COLO668 (cell line): ENCODE measurements around the gene FMN1.

Experiments
- DNase-seq: peaks from one replicate; lab custom pipeline; 2025; ENCODE audit not compliant: unreplicated experiment; lab: John Stamatoyannopoulos, UW

FMN1 gene

DNA sequence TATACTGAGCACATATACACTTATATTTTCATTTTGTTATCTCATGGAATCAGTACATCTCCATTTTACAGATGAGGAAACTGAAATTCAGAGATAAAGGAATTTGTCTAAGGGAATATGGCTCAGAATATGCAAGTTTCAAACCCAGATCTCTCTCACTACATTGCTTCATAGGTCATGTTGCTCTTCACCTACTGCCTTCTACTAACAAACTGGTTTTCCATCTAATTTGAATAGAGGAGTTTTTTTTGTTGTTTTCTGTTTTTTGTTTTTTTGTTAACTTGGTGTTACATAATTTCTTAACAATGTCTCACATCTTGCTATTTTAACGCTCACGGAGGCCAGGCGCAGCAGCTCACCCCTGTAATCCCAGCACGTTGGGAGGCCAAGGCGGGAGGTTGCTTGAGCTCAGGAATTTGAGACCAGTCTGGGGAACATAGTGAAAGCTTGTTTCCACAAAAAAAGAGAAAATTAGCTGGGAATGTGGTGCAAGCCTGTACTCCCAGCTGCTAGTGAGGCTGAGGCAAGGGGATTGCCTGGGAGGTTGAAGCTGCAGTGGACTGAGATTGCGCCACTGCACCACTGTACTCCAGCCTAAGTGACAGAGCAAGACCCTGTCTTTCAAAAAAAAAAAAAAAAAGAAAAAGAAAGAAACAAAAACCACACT, 37.0 kb downstream of the FMN1 start:
- DNase-seq, result no peak

DNA sequence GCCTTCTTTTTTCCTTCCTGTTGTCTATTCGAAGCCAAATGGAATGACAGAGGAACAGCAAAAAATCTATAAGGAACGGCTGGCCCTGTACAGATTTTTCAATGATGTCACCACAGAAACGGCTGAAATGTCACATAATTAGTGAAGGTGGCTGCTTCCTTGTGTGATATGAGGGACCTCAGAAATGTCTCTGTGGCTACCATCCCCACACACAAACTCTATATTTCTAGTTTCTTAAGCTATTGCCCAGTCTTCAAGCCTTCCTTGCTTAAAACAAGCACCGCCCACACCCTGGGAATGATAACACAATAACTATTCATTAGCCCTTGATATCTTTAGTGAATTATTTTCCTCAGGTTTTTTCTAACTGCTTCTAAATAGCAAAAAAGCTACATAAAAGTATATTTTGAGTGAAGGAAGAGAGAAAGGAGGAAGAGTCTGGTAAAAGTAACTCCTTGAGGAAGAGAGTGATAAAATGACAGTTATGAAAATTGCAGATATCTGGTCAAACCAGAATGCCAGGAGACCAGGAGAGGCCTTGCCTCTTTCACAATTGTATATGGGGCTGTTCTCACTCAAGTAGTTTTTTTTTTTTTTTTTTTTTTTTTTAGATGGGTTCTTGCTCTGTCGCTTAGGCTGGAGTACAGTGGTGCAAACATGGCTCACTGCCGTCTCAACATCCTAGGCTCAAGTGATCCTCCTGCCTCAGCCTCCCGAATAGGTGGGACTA, 38.7 kb downstream of the FMN1 start:
- DNase-seq, result no peak

DNA sequence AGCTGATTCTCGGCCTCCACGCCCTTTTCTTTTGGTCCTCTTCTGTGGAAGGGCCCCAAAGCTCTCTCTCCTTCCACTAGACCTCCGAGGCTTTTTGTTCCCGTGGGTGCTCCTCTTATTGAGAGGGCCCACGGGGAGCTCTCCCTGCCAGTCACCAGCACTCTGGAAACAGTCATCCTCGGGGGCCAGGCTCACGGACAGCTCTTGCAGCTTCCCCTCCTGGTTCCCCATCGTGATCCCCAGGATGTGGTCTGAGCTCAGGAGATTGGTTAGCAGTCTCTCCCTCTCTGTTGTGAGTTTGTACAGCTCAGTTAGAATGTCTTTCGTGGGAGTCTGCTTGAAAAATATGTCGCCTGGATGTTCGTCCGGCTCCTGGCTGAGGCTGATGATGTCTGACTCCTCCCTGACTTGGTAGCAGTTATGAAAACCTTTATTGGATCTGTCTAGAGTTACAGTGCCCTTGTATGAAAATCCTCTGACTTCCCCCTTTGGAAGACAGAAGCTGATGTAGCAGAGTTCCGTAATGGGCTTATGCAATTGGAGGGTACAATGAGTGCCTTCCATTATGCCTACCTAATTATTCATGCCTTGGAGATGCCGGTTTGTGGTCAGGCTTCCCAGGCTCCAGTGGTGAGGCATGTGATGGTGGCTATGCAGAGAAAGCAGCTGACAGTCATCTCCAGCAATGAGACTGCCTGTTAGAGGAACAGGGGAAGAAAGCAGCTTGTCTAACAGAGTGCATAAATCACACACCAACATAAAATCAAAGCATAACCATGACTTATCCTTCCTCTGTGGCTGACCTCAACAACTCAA, 40.0 kb downstream of the FMN1 start:
- no peak for DNase-seq

DNA sequence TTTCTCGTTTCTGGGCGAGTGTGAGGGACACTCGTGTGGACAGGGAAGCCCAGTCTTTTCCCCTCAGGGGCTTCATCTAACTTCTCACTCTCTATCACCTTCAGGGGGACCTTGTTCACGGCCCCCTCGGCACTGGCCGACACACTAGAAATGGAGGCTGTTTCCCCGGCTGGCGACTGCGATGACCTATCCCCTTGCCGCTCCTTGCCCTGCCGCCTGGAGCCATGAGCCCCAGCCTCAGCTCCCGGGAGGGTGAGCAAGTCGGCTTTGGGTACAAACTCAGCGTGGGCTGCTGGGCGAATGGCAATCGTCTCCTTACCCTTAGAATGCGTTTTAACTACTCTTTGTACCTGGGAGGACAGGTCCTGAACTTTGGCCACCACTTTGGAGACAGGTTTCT, 41.0 kb downstream of the FMN1 start:
- DNase-seq, result no peak

DNA sequence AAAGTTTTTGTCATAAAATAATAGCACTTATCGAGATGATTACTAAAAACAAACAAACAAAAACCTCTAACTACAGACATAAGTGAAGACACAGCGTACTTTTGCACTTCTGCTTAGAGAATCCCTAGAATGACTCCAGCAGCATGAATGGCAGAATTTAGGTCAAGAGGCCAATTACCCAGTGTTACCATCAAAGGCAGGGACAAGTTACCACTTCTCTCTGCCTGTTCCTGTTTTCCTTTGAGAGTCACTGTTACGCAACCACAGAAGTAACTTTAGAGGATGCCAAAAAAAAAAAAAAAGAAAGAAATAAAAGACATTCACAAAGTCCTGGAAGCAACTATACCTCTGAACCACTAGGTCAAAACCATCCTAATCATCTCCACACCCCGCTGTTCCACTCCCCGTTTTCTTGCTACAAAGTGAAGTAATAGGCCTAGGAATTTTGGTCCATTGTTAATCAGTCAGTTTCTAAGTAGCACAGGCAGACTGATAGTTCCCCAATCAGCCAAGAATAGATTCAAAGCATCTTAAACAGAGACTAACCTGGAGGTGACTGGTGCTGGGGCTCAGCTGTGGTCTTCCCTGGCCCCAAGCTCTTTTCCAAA, 41.9 kb downstream of the FMN1 start:
- DNase-seq, result no peak

DNA sequence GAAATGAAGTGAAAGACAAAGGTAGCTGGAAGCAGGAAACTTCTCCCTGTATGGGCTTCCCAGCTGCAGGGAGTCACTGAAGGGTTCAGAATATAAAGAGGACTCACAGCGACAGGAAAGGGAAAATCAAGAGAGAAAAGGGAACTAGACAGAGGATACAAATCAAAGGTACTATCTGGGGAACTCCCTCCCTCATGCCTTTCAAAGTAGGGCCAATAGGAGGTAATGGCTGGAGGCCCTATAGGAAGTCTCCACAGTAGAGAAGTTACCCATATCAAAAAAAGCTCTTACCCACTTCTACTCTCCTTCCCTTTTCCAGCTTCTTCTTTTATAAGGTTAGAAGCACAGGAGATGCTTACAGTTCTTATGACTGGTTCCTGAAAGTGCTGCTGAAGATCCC, 43.5 kb downstream of the FMN1 start:
- DNase-seq, result no peak

DNA sequence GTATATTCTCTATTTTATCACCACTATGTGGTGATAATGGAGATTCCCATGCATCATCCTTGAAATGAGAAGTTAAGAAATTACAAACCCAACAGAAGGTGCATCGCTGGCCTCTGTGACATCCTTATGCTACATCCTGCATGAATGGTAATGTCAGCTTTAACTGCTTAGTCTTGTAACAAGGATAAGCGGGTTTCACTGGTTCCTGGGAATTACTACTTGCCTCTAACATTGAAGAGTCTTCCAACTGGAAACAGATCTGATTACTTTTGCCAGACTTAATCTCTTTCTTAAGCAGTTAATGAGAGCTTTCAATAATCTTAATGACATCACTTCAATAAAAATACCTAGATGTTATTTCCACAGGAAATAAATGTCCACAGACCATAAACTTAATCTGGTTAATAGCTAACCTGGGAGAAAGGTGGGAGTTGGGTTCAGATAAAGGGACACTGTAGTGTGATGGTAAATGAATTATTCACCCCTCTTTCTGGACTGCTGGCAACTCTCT, 44.0 kb downstream of the FMN1 start:
- DNase-seq, result no peak

DNA sequence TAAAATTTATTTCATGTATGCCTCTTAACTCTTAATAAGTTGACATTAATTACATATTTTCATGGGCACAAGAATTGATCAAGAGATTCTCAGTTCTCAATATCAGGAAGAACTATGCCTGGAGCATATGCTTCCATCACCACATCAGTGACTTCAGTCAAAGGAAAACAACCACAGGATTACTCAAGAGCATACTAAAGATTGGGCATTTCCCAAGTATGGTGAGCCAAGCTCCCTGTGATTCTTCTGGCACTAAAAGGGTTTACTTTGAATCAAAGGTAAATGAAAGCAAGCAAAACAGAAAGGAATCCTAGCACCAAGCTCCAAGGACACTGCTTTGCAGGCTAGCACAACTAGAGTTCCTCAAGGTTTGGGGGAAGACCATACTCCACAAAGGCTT, 44.6 kb downstream of the FMN1 start:
- no peak for DNase-seq

DNA sequence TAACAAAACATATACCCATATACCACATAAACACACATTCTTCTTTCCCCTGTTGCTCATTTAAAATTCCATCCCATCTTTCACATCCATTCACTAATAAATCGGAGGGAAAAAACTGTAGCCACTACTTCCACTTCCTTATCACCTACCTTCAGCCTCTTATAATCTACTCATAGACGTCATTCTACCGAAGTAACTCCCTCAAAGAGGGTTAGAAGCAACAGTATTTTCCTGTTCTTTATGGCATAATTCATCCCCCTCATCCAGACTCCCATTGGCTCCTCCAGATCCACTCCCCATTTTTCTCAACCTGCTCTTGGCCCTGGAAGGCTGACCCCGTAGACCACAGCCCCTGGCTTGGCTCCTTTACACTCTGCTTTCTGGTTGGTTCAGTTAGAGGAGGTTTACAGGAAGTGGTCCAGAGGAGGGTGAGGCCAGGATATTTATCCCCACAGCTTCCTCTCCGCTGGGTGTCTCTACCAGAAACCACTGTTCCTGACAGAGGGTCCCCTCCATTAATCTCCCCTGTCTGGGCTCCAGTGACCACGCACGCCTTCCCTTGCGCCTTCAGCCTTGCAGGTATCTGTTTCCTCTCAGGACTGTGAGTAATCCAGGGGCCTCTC, 46.3 kb downstream of the FMN1 start:
- no peak for DNase-seq

DNA sequence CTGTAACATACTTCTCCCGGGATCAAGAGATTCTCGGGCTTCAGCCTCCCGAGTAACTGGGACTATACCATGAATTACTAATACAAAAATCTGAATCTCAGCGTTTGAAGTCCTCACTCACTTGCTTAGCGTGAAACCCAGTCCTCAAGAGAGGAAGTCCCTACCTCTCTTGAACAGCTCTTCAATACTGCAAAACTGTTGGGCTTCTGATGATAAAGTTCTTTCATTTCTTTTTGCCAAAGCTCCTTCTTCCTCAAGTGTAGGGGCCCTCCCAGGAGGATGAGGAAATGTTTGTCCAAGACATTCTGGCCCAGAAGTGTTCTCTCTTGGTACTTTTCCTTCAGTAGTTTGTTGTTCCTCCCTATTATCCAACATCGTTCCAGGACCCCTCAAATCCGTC, 48.5 kb downstream of the FMN1 start:
- DNase-seq, result no peak

DNA sequence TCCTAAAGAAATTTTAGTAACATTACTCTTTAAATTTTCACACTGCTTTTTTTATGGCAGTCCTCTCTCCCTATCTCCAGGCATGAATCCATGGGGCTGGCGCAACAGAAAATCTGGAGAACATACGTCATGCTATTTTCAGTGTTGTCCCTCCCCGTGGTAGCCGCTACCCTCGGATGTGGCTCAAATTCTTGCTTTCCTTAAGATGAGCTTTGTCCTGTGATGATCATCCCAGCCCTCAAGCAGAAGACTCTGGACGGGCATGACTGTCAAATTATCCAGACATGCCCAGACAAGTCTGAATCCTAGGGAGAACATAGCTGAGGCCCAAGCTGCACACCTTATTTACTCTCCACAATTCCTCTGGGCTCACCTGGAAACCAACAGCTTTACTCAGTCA, 49.1 kb downstream of the FMN1 start:
- no peak for DNase-seq

DNA sequence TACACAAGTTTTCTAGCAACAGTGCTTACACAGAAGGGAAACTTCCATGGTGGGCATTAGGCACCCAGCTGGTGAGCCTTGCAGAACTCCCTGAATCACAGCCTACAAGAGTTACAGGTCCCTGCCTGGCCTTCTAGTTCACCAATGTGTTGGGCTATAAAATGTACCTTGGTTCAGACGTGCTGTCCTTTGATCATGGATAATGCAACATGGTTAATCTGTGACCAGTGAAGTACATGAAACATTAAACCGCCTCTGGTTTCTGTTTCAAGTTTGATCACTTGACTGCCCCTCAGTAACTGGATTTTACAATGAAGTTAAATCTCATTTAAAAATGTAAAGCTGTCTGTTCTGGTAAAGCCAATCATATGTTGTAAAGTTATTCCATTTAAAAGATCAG, 51.8 kb downstream of the FMN1 start:
- DNase-seq, result peak; percentile 13

DNA sequence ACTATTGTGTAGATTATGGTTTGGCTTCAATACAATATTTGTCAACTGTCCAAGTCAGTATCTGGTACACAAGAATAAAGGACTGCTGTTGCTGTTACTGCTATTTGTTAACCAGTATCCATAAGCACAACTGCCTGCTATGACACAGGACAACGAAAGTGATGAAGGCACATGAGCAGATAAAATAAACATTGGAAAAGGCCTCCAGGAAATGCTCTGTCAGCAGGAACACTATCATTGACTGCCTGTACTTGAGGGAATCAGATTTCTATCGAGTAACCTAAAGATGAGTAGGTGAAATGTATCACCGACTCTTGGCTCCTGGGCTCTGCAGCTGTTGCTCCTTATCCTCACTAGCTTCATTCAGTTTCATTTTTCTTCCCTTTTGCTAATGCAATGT, 56.5 kb downstream of the FMN1 start:
- DNase-seq, result peak; percentile 9

DNA sequence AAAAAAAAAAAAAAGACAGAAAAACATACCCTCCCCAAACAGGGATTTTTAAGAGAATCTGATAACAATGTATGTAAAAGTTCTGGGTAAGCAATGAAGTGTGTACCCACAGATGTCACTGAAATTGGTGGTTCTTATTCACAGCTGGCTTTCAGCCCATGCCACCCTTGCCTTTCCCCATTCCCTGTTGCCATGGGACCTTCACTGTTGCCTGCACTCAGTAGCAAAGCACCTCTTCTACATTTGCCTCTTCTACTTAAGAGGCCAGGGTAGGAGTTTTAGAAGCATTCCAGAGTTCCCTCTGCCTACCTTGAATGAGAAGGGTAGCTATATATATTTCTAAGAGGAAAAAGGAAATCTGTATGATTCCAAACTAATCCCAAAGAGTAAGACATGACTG, 57.4 kb downstream of the FMN1 start:
- no peak for DNase-seq

DNA sequence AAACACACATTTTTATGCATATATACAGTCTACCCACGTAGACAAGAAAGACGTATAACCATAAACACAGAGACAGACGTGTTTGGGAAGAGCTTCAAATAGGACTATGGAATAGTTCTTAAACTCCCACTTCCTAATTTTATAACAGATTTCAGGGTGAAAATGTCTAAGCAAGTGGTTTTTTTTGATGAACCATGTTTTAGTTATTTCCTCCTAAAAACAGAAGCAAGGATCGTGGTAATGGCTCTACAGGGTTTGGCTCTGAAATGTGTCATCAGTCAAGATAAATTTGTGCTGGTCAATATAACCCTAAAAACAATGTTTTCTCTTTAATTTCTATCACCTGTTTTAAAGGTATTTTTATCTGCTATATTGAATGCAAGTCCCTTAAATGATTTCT, 58.2 kb downstream of the FMN1 start:
- DNase-seq, result no peak

DNA sequence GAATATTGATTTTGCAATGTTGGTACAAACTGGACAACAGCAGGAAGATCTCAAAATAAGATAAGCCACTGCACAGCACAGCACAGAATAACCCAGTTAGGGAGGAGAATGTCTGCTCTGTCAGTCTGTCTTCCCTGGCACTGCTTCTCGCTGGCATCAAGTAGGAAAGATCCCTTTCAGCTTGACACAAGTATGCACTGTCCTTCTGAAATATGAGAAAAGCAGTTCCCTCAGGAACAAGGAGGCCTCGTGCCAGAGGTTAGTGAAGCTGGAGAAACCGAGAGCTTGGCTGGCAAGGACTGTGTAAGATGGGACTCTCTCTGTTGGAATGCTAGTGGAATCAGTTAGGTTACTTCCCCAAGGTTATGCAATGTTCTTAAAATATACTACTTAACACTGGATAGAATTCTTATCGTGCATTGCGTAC, 59.1 kb downstream of the FMN1 start:
- DNase-seq, result no peak

DNA sequence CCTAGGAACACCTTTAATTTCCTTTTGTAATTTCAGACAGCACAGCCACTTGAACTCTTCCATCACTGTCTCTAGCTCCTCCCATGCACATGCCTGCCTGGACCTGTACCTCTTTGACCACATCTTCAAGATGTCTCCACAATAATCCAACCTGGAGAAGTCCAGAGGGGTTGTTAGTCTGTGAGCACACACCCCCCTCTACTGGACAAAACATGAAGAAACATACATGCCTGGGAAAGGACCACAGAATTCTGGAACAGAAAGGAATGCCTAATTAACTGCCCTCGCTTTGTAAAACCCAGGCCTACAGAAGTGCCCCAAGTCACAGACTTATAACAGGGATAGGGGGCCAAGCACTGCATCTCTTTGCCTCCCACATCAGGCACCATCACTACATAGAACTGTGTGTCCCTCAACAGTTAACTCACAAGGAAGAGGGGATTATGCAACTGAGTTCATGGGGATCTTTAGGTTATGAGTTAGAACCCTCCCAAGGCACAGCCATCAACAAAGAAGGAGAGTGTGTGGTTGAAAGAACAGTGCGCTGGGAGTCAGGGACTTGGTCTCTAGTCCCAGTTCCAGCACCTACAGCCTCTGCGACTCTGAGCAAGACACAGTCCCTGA, 61.7 kb downstream of the FMN1 start:
- peak; percentile 46 for DNase-seq

DNA sequence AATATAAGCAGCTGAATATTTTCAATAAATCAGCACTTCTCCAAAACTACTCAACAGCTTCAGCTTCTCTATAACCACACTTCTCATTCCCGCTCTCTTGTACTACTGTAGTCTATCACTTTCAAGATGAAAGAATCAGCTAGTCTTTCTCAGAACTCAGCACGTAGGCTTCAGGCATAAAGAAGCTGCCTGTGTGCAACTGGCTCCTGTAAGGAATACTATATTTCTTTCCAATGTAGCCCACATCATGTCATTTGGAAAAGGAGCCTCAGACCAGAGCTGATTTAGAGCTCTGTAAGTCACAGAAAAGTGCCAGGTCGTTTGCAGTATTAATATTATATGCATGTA, 62.3 kb downstream of the FMN1 start:
- DNase-seq, result no peak

DNA sequence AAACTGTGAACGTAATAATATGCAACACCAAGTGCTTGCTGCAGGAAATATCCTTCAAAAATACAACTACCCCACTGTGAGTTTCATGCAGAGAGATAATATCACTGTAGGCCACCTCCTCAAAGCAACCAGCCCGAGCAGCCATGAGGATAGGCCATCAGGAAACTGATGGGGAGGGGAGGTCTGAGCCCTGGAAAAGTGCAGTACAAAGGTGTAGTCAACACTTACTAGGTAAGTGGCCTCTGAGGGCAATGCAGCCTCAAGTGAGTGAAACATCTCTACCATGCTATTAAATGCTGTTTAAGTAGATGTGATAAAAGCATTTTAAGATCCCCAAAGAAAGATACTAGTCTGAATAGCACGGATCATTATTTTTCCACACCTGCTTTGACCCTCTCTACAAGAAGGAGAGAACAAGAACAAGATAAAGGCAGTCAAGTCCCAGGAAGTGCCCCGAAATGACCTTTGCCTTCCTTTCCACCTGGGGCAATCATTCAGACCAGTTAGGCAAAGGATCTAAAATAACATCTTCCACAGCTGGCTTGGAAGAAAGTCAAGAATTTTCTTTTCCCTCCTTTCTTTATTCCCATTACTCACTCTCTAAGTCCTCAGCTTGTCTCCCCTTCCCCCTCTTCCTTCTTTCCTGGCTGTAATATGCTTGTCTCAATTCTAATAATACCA, 62.8 kb downstream of the FMN1 start:
- DNase-seq, result no peak
